ENCODE data around the gene SPECC1L.

The SPECC1L gene

DNA sequence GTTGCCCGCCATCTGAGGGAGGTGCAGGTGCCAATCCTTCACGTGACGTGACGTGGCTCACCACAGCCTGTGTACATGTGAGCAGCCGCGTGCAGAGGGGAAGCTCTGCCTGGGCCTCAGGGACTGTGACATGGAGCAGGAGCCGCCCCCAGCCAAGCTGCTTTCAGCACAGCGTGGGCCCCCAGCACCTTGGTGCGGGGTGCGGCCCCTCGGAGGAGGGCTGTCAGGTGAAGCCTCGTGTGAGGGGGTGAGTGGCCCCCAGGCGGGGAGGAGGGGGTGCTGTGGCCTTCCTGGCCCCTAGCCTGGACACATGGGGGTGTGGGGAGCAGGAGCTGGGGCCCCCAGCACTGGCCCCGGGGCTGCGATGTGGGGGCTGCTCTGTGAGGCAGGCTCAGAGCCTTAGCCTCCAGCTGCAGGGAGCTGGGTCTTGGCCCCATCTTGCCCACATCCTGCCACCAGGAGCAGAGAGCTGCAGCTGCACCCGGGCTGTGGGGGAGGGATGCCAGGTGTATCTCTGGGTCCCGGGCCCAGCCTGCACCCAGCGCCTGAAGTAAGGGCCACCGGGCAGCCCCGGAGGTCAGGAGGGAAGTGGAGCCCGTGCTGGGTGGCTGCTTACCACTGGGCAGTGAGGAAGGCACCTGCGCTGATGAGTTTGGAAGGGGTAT, 157.0 kb downstream of the SPECC1L start, which contains the start of gene ADORA2A:
Gene ADORA2A, plus strand, starts transcription at position 100 of the 665 bp plus-strand sequence. CDS start 5,806 bp downstream, outside the sequence.
- Histone ChIP-seq H3K27ac (no peak within 1 kb of the TSS), H3K9ac (ENCODE audit: insufficient read length) (no peak within 1 kb of the TSS), H3K4me3 (no peak within 1 kb of the TSS), H3K36me3 (ENCODE audit: insufficient read depth, low read length) (no peaks in the 10 kb centered on the region), H3K9me3 (ENCODE audit: low read depth, low read length) (no peaks in the 10 kb centered on the region)
- TF ChIP-seq FOXP2 (optimal IDR thresholded peaks at IDR 0.05; ENCODE audit: control extremely low read depth, extremely low read length, insufficient read depth) (no peak), EZH2 (IDR thresholded peaks at IDR 0.05) (no peak), POLR2AphosphoS5 (IDR thresholded peaks at IDR 0.05; ENCODE audit: borderline replicate concordance, low read depth, low read length) (no peak)
- no peak for DNase-seq (ENCODE audit: low read depth, low spot score)

DNA sequence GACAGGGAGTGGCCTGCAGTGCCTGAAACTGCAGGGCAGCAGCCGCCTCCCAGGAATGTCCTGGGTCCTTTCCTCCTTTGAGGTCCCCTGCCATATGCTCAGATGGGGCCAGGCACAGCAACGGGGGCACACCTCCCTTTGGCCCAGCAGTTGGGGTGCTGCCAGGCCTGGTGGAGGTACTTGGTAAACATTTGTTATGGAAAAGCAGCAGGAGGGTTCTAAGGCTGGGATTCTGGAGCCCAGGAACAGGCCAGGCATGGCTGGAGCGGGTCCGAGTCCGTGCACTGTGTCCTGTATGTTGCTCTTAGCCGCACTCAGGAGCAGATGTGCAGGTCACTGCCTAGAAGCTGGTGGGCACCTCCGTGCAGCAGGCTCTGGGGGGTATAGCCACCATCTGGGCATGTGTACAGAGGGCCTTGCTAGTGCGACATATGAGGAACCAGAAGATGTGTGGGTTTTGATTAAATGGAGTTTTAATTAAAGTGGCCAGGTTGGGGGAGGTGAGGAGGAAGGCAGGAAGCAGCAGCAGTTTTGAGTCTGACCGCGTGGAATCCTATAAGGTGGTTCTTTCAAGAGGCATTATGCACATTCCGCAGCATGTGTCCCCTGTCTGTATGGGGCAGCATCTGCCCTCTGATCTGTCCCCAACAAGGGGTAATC, 158.2 kb downstream of the SPECC1L start:
- H3K36me3 ChIP-seq (ENCODE audit: insufficient read depth, low read length), result no peaks in the 10 kb centered on the region
- no peaks in the 10 kb centered on the region for H3K9me3 ChIP-seq (ENCODE audit: low read depth, low read length)
- no peak overlapping the region for H3K9ac ChIP-seq (ENCODE audit: insufficient read length)
- H3K27ac ChIP-seq, result no peak overlapping the region
- no peak overlapping the region for H3K4me3 ChIP-seq
- DNase-seq (ENCODE audit: low read depth, low spot score), result no peak
- TF ChIP-seq FOXP2 (optimal IDR thresholded peaks at IDR 0.05; ENCODE audit: control extremely low read depth, extremely low read length, insufficient read depth) (no peak), POLR2AphosphoS5 (IDR thresholded peaks at IDR 0.05; ENCODE audit: borderline replicate concordance, low read depth, low read length) (no peak), EZH2 (IDR thresholded peaks at IDR 0.05) (no peak)

DNA sequence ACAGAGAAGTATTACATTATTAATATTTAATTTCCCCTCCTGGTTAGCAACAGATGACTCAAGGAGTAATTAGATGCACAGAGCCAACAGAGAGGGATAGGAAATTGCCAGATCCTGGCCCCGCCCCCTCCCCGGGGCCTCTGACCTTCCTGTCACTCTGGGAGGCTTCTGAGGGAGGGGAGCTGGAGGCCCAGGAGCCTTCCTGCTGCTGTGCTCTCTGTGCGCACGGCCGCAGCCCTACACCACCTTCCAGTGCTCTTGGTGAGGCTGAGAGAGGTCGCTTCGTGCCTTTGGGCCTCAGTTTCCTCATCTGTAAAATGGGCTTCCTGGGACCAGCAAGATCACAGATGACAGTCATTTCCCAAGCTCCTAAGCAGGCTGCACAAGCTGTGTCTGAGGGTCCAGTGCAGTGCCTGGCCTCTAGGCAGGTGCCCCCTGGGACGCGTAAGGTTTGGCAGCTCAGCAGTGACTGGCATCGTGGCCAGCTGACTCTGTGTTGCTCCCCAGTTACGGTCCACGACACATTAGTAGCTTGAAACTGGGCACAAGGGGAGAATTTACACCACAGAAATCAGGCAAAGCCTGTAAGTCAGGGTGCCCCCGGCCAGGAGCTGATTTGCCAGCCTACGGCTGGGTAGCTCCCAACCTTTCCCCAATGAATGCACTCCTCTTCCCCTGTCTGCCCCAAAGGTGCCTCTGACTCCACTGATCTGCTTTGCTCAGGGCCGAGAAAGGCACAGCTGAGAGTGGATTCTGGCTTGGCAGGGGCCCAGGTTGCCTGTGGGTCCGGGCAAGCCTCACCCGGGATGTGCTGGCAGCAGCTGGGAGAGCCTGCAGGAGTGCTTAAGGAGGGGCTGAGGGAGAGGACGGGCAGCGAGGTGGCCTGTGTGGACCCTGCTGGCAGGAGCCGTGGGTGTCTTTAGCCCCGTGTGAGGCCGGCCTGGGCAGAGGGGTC, 159.1 kb downstream of the SPECC1L start:
- Histone ChIP-seq H3K36me3 (ENCODE audit: insufficient read depth, low read length) (no peaks in the 10 kb centered on the region), H3K4me3 (no peak overlapping the region), H3K27ac (no peak overlapping the region), H3K9ac (ENCODE audit: insufficient read length) (no peak overlapping the region), H3K9me3 (ENCODE audit: low read depth, low read length) (no peaks in the 10 kb centered on the region)
- no peak for TF ChIP-seq EZH2 (IDR thresholded peaks at IDR 0.05)
- no peak for TF ChIP-seq FOXP2 (optimal IDR thresholded peaks at IDR 0.05; ENCODE audit: control extremely low read depth, extremely low read length, insufficient read depth)
- no peak for TF ChIP-seq POLR2AphosphoS5 (IDR thresholded peaks at IDR 0.05; ENCODE audit: borderline replicate concordance, low read depth, low read length)
- no peak for DNase-seq (ENCODE audit: low read depth, low spot score)

DNA sequence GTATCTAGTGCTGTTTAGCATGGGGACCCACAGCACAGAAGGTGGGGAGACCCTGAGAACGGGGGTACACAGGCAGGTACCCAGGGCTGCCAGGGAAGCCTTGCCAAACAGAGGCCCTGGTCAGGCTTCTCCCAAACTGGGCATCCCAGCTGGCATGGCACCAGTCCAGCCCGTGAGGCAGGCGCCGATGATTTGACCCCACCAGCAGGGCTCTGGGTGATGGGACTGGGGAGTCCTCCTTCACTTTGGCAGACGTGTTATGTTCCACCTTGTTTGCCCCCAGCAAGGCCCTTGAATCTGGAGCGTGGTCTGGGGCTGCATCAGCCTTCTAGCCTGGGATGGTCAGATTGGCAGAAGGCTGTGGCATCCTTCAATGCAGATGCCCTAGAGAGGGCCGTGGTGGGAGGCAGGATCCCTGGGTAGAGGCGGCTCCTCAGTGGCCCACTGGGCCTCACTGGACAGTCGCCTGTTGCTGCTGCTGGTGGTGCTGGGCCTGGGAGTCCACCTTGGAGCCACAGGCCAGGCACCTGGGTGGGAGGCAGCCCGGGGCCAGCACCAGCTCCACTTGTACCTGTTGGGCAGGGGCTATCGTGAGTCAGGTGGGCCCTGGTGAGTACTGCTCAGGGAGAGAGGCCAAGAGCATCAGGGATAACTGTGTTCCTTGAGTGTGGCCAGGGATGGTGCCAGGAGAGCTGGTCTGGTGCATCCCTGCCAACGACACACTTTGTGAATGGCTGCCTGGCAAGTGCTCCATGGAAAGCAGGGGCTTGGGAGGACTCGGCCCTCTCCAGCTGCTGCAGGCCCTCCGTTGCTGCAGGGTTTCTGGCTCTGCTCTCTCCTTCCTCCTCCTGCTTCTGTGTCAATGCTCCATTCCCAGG, 160.0 kb downstream of the SPECC1L start:
- Histone ChIP-seq H3K9ac (ENCODE audit: insufficient read length) (no peak overlapping the region), H3K4me3 (no peak overlapping the region), H3K36me3 (ENCODE audit: insufficient read depth, low read length) (no peaks in the 10 kb centered on the region), H3K27ac (no peak overlapping the region), H3K9me3 (ENCODE audit: low read depth, low read length) (no peaks in the 10 kb centered on the region)
- TF ChIP-seq EZH2 (IDR thresholded peaks at IDR 0.05) (no peak), POLR2AphosphoS5 (IDR thresholded peaks at IDR 0.05; ENCODE audit: borderline replicate concordance, low read depth, low read length) (no peak), FOXP2 (optimal IDR thresholded peaks at IDR 0.05; ENCODE audit: control extremely low read depth, extremely low read length, insufficient read depth) (no peak)
- no peak for DNase-seq (ENCODE audit: low read depth, low spot score)

DNA sequence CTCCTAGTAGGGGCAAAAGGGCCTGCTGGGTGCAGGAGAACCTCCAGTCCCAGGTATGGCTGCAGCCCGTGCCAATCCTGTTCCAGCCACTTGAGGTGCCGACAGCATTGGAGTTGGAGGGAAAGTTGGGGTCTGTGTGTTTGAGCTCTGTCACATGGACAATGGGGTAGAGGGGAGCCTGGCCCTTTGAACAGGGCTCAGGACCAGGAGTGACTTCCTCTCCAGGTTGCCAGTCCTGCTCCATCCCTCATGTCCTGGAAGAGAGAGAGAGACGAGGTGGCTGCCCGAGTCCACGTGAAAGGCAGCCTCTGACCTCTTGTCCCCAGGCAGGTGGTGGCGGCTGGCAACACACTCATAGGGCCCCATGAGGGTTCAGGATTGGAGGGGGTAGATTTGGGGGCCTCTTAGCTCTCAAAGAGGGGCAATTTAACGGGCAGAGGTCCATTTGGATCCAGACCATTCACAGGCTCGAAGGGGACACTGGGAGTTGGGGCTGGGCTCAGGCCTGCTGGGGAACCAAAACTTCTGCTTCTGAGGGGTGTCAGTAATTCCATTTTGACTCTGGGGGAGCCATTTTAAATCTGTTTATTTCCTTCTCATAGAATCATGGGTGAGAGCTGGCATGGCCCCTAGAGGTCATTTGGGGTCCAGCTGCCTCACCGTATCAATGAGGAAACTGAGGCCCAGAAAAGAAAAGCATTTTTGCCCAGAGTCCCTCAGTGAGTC, 160.8 kb downstream of the SPECC1L start:
- no peak overlapping the region for H3K27ac ChIP-seq

DNA sequence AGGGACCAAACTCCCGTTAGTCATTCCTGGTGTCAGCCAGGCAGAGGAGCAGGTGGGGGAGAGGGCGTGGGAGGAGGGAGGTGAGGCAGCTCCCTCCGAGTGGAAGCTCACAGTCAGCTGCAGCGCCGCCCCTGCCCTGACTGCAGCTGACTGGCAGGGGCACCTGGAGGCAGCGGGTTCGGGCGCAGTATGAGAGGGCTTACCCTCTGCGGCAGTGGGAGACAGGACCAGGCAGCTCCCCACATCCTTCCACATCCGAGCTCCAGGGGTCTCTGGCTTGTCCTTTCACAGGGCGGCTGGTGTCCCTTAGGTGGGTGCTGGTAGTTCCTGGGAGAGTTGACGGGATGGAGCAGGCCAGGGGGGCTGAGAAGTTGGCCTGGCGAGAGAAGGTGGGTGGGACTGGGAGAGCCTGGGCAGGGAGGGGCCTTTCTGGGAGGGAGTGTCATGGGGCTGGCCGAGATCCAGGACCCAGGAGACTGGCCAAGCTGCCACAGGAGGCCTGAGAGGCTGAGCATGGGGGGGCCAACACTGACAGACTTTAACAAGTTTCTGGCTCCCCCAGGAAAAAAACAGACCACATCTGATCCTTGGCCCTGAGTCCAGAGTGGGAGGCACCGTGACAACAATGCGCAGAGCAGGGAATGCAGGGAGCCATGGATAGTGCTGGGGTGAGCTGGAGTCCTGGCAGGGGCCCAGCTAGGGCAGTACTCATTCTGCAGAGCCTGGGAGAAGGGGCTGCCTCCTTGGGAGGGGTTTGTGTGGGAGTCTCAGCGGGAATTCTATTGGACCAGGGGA, 161.6 kb downstream of the SPECC1L start:
- no peaks in the 10 kb centered on the region for H3K36me3 ChIP-seq (ENCODE audit: insufficient read depth, low read length)
- H3K9me3 ChIP-seq (ENCODE audit: low read depth, low read length), result no peaks in the 10 kb centered on the region
- no peak overlapping the region for H3K27ac ChIP-seq
- DNase-seq (ENCODE audit: low read depth, low spot score), result no peak
- H3K9ac ChIP-seq (ENCODE audit: insufficient read length), result no peak overlapping the region
- TF ChIP-seq FOXP2 (optimal IDR thresholded peaks at IDR 0.05; ENCODE audit: control extremely low read depth, extremely low read length, insufficient read depth) (no peak), EZH2 (IDR thresholded peaks at IDR 0.05) (no peak), POLR2AphosphoS5 (IDR thresholded peaks at IDR 0.05; ENCODE audit: borderline replicate concordance, low read depth, low read length) (no peak)
- no peak overlapping the region for H3K4me3 ChIP-seq

More for the DNA sequence above, 160.8 kb downstream of the SPECC1L start:
- Histone ChIP-seq H3K9me3 (ENCODE audit: low read depth, low read length) (no peaks in the 10 kb centered on the region), H3K36me3 (ENCODE audit: insufficient read depth, low read length) (no peaks in the 10 kb centered on the region), H3K9ac (ENCODE audit: insufficient read length) (no peak overlapping the region), H3K4me3 (no peak overlapping the region)
- TF ChIP-seq EZH2 (IDR thresholded peaks at IDR 0.05), result no peak
- no peak for DNase-seq (ENCODE audit: low read depth, low spot score)
